GM12892 (cell line): Measurements from ENCODE around the gene QRFP.

Source experiments
- POLR2AphosphoS5 ChIP-seq: IDR thresholded peaks from 2 replicates; pipeline ENCODE4 v1.6.1; 2011; ENCODE audit warnings: low read depth, low read length, control low read depth
- TAF1 ChIP-seq: IDR thresholded peaks from 2 replicates; pipeline ENCODE4 v1.6.1; 2011; ENCODE audit warnings: low read depth, mild to moderate bottlenecking, control low read depth, low read length, borderline replicate concordance

DNA sequence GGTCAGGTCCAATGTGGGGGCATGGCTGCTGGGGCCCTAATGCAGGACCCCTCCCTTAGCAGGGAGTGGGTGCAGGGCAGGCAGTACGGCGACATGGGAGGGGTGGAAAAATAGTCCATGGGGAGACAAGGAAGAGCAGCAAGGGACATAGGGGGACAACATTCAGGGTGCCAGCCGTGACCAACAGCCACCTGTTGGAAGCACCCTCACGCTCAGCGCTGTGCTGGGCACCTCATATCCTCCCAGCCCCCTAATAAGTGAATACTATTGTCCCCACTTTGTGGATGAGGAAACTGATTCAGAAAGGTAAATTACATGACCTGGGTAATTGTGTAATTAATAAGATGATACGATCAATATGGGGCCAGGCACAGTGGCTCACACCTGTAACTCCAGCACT lies 45.5 kb upstream of the QRFP start:
- TF ChIP-seq TAF1 (no peak), POLR2AphosphoS5 (no peak)
